ENCODE data around the gene CCDC186.
"Not testable (repeated sequence)": the region's sequence is repeated elsewhere in the genome, so short reads cannot be mapped to it uniquely, and the experiment has no call there.

CCDC186 gene

DNA sequence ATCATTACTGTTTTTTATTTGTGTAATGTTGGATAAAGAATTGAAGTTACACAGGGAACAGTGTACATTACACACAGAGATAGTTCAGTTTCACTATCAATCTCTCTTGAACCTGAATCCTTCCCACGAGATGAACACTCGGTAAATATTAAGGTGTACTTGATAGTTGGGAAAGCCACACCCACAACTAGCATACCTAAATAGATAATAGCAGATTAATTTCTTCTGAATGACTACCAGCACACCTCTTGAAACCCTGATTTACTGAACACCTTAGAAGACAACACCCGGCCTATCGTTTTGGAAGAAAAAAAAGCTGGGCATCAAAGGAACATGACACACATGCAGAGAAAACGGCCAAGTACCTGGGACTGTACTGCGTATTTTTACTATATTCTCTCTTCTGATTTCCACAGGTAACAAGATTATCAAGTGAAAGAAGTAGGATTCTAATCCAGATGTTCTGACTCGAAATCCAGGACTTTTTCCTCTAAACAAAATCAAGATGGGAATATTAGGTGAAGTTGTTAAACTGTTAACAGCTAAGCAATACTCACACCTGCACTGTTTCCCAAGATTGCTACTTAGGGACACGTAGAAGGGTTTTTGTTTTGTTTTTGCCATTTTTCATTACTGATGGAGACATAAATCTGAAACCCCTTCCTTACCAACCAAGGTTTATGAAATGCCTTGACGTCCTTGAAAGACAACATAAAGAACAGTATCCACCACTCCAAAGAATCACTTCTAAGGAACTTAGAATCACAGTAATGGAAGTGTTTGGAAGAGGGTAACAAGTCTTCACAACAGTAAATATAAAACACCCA lies 1.0 kb downstream of the CCDC186 start:
- no peak for FAIRE-seq

DNA sequence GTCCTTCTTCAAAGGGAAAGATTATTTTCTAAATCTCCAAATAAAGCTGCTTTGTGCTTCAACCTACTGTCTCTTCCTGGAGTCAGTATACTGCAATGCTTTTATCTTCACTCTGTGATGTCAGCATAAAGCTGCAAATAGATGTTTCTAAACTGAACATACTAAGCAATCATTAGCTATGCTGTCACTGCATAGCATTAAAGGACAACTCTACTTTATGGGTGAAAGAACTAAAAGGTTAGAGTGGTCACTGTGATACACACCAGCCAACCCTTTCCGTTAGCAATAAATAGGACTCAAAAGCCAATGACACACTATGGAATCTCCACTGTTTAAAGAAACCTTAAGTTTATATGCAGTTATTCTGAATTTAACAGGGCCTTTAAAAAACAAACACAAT lies 1.8 kb downstream of the CCDC186 start:
- no peak for FAIRE-seq

DNA sequence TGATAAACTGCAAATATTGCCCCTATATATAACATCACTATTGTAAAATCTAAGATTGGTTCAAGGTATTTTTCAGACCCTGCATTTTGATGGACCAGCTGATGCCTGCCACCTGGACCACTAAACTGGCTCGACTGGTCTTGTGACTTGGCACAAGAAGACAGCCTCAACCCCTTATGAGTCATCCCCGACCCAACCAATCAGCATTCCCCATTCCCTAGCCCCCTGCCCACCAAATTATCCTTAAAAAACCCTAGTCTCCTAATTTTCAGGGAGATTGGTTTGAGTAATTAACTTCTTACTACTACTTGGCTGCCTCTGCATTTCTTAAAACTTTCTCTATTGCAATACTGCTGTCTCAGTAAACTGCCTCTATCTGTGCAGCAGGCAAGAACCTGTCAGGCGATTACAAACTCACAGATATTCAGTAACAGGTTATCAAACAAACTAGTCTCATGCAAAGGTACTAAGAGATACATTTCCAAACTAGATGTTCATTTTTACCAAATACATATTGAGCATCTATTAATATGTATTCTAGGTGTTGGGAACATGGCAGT lies 5.5 kb downstream of the CCDC186 start:
- FAIRE-seq: no peak

DNA sequence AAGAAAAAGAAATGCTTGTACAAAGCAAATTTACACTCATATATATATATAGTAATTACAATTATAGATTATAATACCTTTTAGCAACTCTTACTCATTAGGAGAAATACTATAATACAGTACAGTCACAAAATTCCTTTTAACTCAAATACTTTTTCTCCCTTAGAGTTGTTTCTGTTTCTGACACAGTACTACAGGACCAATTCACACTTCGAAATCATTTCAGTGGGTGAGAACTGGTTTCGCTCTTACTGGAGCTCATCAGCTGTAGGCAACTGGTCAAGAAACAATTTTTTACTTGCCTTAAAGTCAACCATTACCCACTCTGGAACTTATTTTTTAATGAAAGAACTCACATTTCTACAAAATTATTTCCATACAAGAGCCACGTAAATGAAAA lies 6.0 kb downstream of the CCDC186 start:
- FAIRE-seq: no peak

DNA sequence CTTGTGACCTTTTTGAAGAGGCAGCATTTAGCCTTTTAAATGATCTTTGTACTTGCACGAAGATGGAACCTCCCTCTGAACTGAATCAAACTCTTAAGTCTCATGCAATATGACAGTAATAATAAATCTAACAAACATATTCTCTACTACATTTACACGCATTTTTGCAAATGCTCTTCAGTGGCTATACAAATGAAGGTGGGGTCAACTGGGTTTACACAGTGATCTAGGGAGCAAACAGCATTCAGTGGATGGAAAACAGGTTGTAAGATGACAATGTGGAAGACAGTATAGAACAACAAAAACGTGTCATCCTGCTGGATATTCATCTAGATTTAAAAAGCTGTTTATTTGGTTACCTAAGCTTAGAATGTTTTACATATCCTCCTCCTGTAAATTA lies 7.5 kb downstream of the CCDC186 start:
- no peak for FAIRE-seq

DNA sequence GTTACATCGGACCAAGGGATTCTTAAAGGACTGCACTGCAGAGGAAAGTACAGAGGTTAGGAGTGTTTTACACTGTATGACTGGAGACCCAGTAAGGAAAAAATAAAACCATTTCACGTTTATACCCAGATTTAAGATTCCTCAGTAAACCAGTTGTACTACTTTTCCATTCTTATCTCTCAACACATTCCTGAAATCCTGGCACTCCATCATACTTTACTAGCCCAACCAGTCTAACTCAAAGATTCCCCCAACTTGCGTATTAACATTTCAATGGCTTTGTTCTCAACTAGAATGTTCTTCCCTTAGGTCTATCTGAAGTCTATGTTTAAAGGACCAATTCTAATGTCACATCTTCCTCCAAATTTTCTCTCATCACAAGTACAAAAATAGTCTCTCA lies 8.0 kb downstream of the CCDC186 start:
- FAIRE-seq: no peak

DNA sequence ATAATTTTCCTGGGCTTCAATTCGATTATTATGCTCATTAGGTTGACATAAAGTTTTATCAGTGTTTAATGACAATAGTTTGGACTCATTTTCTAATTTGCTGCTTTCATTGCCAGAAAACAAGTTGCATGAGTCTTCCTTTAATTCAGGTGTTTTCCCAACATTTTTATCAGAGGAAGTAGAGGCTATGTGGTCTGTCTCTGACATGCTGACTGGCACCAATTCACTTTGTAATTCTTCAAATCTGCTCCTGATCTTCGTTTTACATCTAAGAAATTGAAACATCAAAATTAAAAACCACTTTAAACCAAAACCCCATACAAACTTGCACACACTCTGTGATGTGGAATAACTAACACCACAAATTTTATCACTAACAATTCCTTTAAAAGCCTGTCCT lies 10.9 kb downstream of the CCDC186 start:
- FAIRE-seq: no peak

DNA sequence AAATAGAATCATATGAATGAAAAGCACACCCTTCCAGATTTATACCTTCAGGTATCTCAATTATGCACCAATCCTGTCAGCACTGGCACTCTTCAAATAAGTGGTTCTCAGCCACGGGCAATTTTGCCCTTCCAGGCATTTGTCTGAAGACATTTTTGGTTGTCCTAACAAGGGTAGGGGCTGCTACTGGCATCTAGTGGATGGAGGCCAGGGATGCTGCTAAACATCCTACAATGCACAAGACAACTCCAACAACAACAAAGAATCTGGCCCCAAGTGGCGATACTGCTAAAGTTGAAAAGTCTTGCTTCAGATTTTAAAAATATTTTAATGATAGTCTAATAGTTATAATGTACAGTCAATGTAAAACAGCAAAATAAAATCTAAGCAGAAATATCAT lies 16.1 kb downstream of the CCDC186 start:
- FAIRE-seq: no peak

DNA sequence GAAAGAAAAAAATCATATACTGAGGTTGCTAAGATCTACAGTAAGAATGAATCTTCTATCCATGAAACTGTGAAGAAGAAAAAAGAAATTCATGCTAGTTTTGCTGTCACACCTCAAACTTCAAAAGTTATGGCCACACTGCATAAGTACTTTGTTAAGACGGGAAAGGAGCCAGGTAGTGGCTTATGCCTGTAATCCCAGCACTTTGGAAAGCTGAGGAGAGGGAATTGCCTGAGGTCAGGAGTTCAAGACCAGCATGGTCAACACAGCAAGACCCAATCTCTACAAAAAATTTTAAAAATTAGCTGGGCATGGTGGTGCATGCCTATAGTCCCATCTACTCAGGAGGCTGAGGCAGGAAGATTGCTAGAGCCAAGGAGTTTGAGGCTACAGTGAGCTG lies 22.1 kb downstream of the CCDC186 start:
- FAIRE-seq: no peak

DNA sequence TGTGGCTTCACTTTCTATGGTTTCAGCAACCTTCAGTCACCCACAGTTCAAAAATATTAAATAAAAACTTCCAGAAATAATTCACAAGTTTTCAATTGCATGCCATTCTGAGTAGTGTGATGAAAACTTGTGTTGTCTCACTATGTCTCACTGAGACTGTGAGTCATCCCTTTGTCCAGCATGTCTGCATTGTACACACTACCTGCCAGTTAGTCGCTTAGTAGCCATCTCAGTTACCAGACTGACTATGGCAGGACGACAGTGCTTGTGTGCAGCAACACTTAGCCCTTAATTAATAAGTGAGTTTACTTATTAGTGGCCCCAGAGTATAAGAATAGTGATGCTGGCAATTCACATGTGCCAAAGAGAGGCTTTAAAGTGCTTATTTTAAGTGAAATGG lies 22.5 kb downstream of the CCDC186 start:
- no peak for FAIRE-seq

DNA sequence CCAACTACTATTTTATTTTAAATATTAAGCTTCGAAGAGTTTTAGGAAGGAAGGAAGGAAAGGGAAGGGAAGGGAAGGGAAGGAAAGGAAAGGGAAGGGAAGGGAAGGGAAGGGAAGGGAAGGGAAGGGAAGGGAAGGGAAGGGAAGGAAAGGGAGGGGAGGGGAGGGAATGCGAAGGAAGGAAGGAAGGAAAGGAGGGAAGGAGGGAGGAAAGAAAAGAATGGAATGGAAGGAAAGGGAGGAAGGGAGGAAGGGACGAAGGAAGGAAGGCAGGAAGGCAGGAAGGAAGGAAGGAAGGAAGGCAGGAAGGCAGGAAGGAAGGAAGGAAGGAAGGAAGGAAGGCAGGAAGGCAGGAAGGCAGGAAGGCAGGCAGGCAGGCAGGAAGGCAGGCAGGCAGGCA lies 24.5 kb downstream of the CCDC186 start:
- not testable (repeated sequence) for FAIRE-seq

DNA sequence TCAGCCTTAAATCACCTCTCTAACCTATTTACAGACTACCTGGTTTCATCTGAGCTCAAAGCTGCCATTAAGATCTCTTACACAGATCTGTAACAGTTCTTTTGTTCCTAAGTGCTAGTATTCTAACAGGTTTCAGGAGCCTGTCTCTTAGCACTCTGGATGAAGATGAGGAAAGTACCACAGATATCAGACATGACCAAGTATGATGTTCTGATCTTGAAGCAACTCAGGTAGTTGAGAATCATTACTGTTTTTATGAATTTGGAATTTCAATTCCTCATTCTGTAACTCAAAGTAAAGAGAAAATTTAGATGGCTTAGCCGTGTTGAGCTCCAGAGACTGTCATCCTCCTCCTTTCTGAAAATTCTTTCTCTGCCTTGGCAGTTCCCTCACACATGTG lies 30.8 kb downstream of the CCDC186 start:
- no peak for FAIRE-seq

DNA sequence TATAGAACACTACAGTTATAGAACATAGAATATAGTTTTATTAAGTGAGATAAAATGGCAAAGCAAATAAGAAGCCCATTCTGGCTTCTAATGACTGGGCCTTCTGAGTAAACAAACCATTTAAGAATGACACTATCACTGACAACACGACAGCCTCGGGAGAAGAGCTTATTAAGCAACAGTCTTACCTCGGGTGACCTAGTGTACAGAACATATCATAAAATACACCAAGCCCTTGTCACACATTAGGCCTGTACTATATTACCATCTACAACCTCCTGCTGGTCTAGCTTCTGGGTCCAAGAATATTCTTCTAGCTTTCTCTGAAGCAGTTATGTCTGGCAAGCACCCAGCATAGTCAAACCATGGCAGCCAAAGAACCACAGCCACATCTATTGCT lies 32.0 kb downstream of the CCDC186 start:
- FAIRE-seq: no peak

DNA sequence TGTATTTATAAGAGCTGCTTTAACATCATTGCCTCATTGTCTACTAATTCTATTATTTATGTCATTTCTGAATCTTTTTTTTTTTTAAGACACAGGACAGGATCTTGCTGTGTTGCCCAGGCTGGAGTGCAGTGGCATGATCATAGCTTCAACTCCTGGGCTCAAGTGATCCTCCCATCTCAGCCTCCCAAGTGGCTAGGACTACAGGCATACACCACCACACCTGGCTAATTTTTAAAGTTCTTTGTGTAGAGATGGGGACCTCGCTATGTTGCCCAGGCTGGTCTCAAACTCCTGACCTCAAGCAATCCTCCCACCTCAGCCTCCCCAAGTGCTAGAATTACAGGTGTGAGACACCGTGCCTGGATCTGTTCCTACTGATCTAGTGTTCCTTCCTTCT lies 33.2 kb downstream of the CCDC186 start:
- not testable (repeated sequence) for FAIRE-seq

DNA sequence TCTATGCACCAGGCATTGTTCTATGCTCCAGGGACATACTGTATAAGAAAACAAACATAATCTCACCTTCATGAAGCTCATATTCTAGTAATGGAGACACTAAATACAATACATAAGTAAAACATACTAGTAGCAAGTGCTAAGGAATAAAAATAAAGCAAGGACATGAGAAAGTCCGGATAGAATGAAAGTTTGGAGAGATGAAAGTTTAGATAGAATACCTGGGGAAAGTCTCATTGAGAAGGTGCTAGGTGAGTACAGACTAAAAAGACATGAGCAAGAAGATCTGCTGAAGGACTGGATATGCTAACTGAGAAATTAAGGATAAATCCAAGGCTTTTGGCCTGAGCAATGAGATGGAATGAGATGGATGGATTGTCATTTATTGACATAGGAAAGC lies 34.0 kb downstream of the CCDC186 start:
- no peak for FAIRE-seq

DNA sequence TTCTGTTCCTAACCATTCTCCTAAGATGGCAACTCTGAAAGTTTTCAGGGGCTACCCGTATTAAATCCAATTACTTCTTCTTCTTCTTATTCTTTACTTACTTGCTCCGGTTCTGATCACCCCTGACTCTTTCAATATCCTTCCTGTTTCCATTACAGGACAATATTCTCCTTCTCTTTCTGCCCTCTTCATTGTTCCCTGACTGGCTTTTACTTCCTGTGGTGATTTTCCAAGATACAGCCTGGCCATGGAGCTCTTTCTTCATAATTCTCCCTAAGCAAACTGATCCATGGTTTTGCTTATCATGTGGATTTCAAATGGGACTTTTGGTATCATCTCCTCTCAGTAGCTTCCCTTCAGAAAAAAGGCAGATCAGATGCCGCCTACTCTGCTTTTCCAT lies 35.4 kb downstream of the CCDC186 start:
- FAIRE-seq: no peak

DNA sequence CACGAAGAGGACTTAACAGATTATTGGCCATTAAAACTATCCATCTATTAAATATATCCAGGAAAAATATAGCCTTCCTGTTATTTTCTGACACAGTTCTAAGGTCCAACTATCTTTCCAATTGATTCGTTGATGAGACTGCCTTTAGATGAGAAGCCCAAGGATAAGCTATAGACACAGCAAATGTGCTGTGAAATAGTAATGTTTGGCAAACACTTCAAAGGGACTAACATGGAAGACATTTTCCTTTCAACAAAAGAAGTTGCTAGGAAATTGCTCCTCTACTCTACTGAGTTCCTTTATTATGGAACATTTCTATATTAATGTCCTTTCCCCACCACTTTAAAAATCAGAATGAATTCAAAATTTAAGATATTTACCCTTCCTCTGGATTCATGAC lies 38.5 kb downstream of the CCDC186 start:
- FAIRE-seq: no peak

DNA sequence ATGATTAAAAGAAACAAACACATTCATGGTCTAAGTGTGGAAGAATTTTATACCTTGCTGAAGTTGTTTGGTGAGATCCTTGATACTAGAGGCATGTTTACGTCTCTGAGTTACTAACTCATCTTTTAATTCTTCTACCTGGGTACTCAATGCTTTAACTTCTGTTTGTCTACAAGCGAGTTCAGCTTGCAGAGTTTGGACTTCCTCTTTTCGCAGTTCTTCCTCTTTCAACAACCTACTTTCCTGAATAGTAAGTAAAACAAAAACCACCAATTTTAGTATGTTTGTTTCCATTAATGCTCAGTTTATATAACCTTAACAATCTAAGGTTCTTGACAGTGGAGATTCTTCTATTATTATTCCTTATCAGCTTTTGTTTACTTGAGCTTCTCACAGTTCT lies 42.9 kb downstream of the CCDC186 start:
- no peak for FAIRE-seq

DNA sequence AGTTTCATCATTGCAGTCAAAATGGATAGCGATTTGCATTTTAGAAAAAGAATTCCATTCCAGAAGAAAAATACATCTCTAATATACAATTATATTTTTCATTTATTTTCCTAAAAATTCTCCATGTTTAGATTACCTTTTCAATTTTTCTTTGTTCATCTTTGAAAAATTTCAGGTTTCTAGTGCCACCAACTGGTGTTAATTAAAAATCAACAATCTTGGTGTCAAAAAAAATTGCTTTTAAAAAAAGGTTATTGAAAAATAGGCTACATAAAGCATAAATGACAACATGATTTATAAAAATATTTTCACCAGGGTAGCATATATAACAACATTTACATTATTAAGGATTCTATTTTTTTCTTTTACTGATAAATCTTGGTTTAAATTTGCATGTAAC lies 53.0 kb downstream of the CCDC186 start:
- peak; percentile 95 for FAIRE-seq

DNA sequence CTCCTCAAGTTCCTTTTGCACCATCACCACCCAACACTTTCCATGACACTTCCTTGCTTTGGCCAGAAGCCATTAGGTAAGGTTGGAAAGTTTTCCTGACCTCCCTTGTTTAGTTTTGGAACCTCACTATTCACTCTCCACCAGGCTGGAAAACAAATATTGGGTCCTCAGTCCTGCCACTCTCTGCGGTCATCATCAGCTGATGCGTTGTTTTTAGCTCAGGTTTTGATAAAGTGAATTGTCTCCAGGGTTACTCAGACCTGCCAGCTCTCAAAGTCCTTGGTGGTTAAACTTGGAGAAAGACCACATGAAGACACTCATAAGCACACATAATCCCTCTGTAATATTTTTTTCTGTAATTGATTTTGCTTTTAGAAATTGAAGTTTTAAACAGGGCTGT lies 55.5 kb downstream of the CCDC186 start:
- no peak for FAIRE-seq

DNA sequence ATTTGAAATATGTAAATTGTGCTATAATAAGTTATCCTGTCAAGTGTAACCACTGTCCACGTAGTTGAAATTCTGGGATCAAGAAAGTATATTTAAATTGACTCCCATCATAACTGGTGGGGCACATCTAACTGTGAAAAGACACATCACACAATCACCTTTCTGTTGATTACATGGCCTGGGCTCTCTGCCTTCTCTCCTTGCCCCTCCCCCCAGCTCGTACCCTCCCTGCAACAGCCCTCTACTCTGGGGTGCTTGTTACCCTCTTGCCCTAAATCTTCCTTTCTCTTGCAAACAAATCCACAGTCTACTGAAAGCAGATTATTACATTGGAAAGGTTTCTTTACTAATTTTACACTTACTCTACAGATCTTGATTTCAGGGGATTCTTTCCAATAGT lies 56.3 kb downstream of the CCDC186 start:
- FAIRE-seq: no peak

DNA sequence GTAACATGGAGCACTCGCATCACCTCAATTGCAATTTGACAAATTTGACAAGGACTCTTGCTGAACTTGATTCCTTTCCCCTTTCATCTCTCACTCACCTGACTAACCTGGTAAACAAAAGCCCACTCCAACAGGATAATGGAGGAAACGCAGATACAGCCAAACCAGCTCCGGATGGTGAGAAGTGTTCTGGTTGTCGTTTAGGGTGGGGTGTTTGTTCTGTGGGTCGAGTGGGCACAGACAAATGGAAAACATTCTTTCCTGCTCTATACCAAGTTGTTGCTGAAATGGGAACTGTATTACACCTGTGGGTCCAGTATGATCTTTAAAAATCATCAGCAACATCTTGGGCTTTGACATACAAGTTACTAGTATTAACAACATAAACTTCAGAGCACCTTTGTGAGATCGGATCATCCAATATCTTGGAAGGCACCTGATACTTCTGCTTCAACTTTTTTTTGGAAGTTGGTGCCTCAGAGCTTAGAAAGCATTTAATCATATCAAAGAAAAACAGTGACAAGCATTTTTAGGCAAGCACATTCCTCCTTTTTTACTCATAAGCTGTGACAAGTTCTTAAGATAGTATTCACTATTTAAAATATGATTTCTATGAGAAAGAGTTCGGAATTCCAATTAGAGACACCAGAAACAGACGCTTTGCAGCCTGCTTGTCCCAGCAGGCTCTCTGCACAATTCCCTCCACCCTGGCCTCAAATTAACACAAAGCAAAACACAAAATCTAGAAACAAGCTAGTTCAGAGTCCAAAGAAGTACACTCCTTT lies 58.1 kb downstream of the CCDC186 start:
- no peak for FAIRE-seq

DNA sequence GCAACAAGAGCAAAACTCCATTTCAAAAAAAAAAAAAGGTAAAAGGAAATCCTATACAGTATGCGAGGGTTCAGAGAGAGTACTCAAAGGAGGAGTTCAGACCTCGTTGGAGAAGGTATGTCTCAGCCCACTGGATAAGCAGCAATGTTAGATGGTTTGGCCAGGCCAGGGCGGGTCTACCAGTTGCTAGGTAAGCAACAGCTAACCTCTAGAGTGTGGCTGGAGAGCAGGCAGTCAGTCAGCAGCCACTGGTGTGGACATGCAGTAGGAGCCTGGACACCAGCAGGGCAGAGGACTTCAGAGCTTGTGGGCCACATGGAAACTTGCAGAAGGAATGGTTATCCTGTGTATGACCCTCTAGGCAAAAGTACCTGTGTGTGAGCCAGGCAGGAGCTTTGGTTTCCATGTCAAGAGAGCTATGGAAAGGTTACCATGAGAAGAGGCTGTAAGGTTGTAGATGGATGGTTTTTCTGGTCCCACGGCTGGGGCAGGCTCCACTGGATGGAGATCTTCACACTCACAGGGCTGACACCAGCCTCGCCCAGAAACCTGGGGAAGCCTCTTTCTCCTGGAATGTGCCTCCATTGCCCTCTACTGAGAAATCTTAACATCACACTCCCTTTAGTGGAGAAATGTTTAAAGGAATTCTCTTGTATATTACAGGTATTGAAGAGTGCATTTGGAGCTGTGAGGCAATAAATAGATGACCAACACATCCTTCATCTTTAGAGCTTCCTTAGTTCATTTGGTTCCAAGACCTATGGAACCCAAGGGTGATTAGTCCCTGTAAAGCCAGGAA lies 63.6 kb downstream of the CCDC186 start:
- peak; percentile 80 for FAIRE-seq

Data from G401.6 (cell line).